ENCODE results near the gene EBF4. TPM values are rescaled to one million over a fixed set of nuclear protein-coding genes. Genes with fewer than 3 reads are reported as not detected.

EBF4 gene
- total and polyA plus RNA-seq, 10 of the 15 experiments (the other 5 are each of a cell fraction or from before 2014, with no cell fraction given): 0.13 TPM; not detected in 9

GRCh38 chr20:2673453-2673852 is 19.1 kb upstream of the EBF4 start:
- CTCF ChIA-PET: interaction anchor here (0.7 to 1.7 kb wide), 4 partner anchors 104 to 153 kb away, joined by 3 to 7 read pairs (median 4); no protein-coding TSS in a partner anchor
- DNase-seq (ENCODE audit: low read depth, low spot score) (no peak), ATAC-seq (no peak), FAIRE-seq (no peak)
- POLR2A ChIA-PET: no interaction called here
- TF ChIP-seq E2F8 (IDR thresholded peaks at IDR 0.05; ENCODE audit: low read depth, partially characterized antibody): no peak
- TF ChIP-seq ZNF24 (IDR thresholded peaks at IDR 0.05): no peak
- TF ChIP-seq NKRF (conservative IDR thresholded peaks at IDR 0.05): no peak
- no peak for TF ChIP-seq CEBPB (IDR thresholded peaks at IDR 0.05; ENCODE audit: borderline replicate concordance in 1 of 2, low read depth in 2 of 2, low read length in 2 of 2)
- no peak for TF ChIP-seq USF1 (IDR thresholded peaks at IDR 0.05; ENCODE audit: borderline replicate concordance, extremely low read length, insufficient read depth, low read depth, low read length)
- no peak for TF ChIP-seq SUPT20H (IDR thresholded peaks at IDR 0.05; ENCODE audit: borderline replicate concordance, control insufficient read depth, low read depth, low read length)
- TF ChIP-seq WRNIP1 (IDR thresholded peaks at IDR 0.05; ENCODE audit: borderline replicate concordance, low read depth, low read length): no peak
- TF ChIP-seq EGR1 (IDR thresholded peaks at IDR 0.05; ENCODE audit: borderline replicate concordance in 1 of 2, low read depth in 2 of 2, low read length in 2 of 2): no peak
- TF ChIP-seq FOXM1 (IDR thresholded peaks at IDR 0.05; ENCODE audit: low read depth, low read length): no peak
- no peak for TF ChIP-seq MYC (IDR thresholded peaks at IDR 0.05; ENCODE audit: insufficient read depth, insufficient read length, insufficient replicate concordance, low read length, severe bottlenecking)
- TF ChIP-seq ESRRA (IDR thresholded peaks at IDR 0.05; ENCODE audit: low read length): no peak
- no peak for TF ChIP-seq NFIC (IDR thresholded peaks at IDR 0.05; ENCODE audit: low read depth, low read length)
- no peak for TF ChIP-seq YY1 (IDR thresholded peaks at IDR 0.05; ENCODE audit: low read depth, low read length)
- TF ChIP-seq HDAC6 (IDR thresholded peaks at IDR 0.05; ENCODE audit: unreplicated experiment): no peak
- no peak for TF ChIP-seq TBL1XR1 (IDR thresholded peaks at IDR 0.05; ENCODE audit: low read depth, low read length)
- TF ChIP-seq CHD2 (IDR thresholded peaks at IDR 0.05; ENCODE audit: borderline replicate concordance, low read depth, low read length): no peak
- no peak for TF ChIP-seq STAT1 (conservative IDR thresholded peaks at IDR 0.05)
- H3K27ac ChIP-seq (ENCODE audit: control insufficient read depth, insufficient read depth): no peak overlapping the region
- H3K4me2 ChIP-seq (ENCODE audit: control insufficient read depth, insufficient read depth): no peak overlapping the region
- H2AFZ ChIP-seq (ENCODE audit: control insufficient read depth, low read depth, low read length): no peak overlapping the region
- BruUV-seq (replicated peaks): no TSS peak
- no peaks in the 10 kb centered on the region for H3K79me2 ChIP-seq (ENCODE audit: control insufficient read depth, insufficient read depth, low read length)
- H3K9ac ChIP-seq (ENCODE audit: control insufficient read depth, insufficient read depth, low read length): no peak overlapping the region
- no peaks in the 10 kb centered on the region for H4K20me1 ChIP-seq (ENCODE audit: control insufficient read depth, insufficient read depth)
- in situ Hi-C loops (cut with MboI) (no loop called here), intact Hi-C loops (cut with micrococcal nuclease; ENCODE audit: unreplicated experiment) (no loop called here)
- peaks cover 0 to 5% of the 10 kb centered on the region in 2 experiments; a peak in 2 of 4 replicates for H3K27me3 ChIP-seq (replicated peaks in 1 of 2; ENCODE audit: control insufficient read depth in 2 of 2, insufficient read depth in 2 of 2, low read length in 1 of 2)
- SMC1A ChIA-PET (ENCODE audit: uncharacterized antibody, unreplicated experiment): no interaction called here
- H3K4me1 ChIP-seq (ENCODE audit: control insufficient read depth, insufficient read depth, low read length): no peaks in the 10 kb centered on the region
- RAD21 ChIA-PET (ENCODE audit: unreplicated experiment): interaction anchor here (1.1 kb wide), 1 partner anchor 151 kb away, joined by 3 read pairs; no protein-coding TSS in a partner anchor
- WGBS (ENCODE audit: insufficient coverage, insufficient replicate concordance, low lambda C conversion rate, missing lambda C conversion rate): 41% methylated on average over 4 of the region's 4 CpGs
- H3K9me3 ChIP-seq (replicated peaks; ENCODE audit: control insufficient read depth, insufficient read depth, low read length): no peaks in the 10 kb centered on the region
- H3K4me3 ChIP-seq: no peak overlapping the region
- H3K36me3 ChIP-seq (ENCODE audit: control insufficient read depth in 2 of 2, insufficient read depth in 2 of 2, low read length in 1 of 2): no peaks in the 10 kb centered on the region

All from GM12878 (cell line).